Memory B cell (primary cell): ENCODE data around the gene TYW1.
"Not testable (repeated sequence)": the region's sequence is repeated elsewhere in the genome, so short reads cannot be mapped to it uniquely, and the experiment has no call there.

Experiments
- ATAC-seq: fragments of 150-1000 bp; cut with Tn5 transposase; 2 replicates; pipeline ENCODE4 v1.10.0; 2021; ENCODE audit warnings: low read depth, mild to moderate bottlenecking, moderate library complexity
- DNase-seq, 2 donors: peaks; one replicate each; pipeline ENCODE4 v3.0.0; 2022; ENCODE audit warnings: low spot score in 2 of 2
- H3K27ac Mint-ChIP-seq: one replicate; pipeline ENCODE4 v1.8.0; 2022; ENCODE audit warnings: mild to moderate bottlenecking, moderate library complexity, mixed read lengths
- H3K27me3 Mint-ChIP-seq: one replicate; pipeline ENCODE4 v1.8.0; 2022; ENCODE audit warnings: mixed read lengths
- H3K36me3 Mint-ChIP-seq: one replicate; pipeline ENCODE4 v1.8.0; 2022; ENCODE audit warnings: mild to moderate bottlenecking, mixed read lengths
- H3K4me1 Mint-ChIP-seq: one replicate; pipeline ENCODE4 v1.8.0; 2022; ENCODE audit warnings: mixed read lengths
- H3K4me3 Mint-ChIP-seq: one replicate; pipeline ENCODE4 v1.8.0; 2022; ENCODE audit warnings: mild to moderate bottlenecking, moderate library complexity, mixed read lengths
- H3K9me3 Mint-ChIP-seq: one replicate; pipeline ENCODE4 v1.8.0; 2022; ENCODE audit warnings: mixed read lengths

TYW1 gene

DNA sequence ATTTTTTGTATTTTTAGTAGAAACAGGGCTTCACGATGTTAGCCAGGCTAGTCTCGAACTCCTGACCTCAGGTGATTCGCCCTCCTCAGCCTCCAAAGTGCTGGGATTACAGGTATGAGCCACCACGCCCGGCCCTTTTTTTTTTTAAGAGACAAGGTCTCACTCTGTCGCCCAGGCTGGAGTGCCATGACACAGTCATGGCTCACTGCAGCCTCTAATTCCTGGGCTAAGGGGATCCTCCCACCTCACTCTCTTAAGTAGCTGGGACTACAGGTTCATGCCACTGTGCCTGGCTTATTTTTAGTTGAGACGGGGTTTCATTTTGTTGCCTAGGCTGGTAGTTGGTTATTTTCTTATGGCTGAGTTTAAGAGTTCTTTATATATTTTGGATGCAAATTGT is 216.4 kb downstream of the TYW1 start:
- not testable (repeated sequence) for ATAC-seq, DNase-seq, H3K27me3 Mint-ChIP-seq, H3K27ac Mint-ChIP-seq, H3K4me3 Mint-ChIP-seq
- Mint-ChIP-seq H3K4me1 (peaks cover 10% of the 10 kb centered on the region), H3K36me3 (peaks cover 31% of the 10 kb centered on the region), H3K9me3 (peaks cover 14% of the 10 kb centered on the region)

DNA sequence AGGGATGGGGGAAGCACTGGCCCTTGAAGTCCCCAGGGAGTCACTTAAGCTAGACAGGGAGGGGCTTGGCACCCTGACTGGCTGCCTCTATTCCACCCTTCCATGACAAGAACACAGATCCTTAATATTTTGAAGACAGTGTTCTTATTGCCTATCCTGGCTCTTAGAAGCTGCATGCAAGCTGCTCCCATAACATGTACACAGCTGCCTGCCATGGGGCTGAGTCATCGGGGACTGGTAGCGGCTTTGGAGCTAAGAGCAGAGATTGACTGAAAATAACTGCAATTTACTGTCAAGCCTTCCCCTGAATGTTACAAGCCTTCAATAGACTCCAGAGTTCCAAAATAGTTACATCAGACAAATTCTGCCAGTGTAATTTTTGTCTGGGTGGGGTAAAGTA is 226.9 kb downstream of the TYW1 start:
- H3K36me3 Mint-ChIP-seq, result peaks cover 27% of the 10 kb centered on the region
- H3K4me1 Mint-ChIP-seq, ATAC-seq, H3K27me3 Mint-ChIP-seq, H3K27ac Mint-ChIP-seq, H3K4me3 Mint-ChIP-seq, H3K9me3 Mint-ChIP-seq, DNase-seq: not testable (repeated sequence)

DNA sequence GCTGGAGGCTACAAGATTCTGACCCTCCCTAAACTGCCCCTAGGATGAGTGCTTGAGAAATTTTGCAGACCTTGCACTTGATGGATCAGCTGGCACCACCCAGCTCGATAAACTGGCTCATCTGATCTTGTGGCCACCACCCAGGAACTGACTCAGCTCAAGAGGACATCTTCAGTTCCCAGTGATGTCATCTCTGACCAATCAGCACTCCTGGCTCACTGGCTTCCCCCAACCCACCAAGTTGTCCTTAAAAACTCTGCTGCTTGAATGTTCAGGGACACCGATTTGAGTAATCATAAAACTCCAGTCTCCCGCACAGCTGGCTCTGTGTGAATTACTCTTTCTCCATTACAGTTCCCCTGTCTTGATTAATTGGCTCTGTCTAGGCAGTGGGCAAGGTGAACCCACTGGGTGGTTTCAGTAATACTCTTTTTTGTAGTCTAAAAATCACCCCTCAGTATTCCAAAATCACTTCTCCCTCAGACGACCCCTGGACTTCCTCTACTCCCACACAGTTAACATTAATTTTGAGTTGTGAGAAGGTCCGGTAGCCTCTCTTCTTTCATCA is 229.8 kb downstream of the TYW1 start:
- H3K36me3 Mint-ChIP-seq, result peaks cover 29% of the 10 kb centered on the region
- not testable (repeated sequence) for H3K27ac Mint-ChIP-seq, H3K9me3 Mint-ChIP-seq, DNase-seq, H3K4me3 Mint-ChIP-seq, ATAC-seq, H3K27me3 Mint-ChIP-seq, H3K4me1 Mint-ChIP-seq

DNA sequence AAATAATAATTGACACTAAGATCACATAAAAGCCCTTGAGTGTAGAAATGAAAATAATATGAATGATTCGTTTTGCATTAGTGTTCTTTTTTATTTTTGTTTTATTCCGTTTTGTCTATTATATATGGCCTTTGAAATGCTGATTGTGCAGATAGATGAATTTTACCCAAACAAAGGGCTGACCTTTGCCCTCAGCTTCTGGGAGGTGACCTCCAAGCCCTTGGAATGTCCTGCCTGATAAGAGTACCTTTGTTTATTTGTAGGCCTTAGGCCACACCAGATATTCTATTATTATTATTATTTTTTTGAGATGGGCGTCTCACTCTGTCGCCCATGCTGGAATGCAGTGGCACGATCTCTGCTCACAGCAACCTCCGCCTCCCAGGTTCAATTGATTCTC is 230.3 kb downstream of the TYW1 start:
- not testable (repeated sequence) for H3K4me3 Mint-ChIP-seq, H3K27me3 Mint-ChIP-seq, H3K4me1 Mint-ChIP-seq, ATAC-seq, H3K27ac Mint-ChIP-seq, H3K9me3 Mint-ChIP-seq, DNase-seq
- H3K36me3 Mint-ChIP-seq, result peaks cover 30% of the 10 kb centered on the region

DNA sequence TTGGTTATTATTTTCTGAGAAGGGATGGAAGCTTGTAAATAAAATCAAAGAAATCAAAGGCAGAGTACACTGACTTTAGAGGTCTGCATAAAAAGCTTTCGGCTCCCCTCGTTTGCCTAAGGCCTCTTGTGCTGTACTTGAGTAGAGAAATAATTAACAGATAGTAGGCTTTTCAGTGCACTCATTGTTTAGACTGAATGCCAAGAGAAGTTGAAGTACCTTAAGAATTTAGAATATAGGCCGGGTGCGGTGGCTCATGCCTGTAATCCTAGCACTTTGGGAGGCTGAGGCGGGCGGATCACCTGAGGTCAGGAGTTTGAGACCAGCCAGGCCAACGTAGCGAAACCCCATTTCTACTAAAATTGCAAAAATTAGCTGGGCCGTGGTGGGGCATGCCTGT is 232.4 kb downstream of the TYW1 start:
- H3K36me3 Mint-ChIP-seq, result peaks cover 19% of the 10 kb centered on the region
- not testable (repeated sequence) for H3K27ac Mint-ChIP-seq, H3K27me3 Mint-ChIP-seq, ATAC-seq, H3K9me3 Mint-ChIP-seq, H3K4me1 Mint-ChIP-seq, DNase-seq, H3K4me3 Mint-ChIP-seq

DNA sequence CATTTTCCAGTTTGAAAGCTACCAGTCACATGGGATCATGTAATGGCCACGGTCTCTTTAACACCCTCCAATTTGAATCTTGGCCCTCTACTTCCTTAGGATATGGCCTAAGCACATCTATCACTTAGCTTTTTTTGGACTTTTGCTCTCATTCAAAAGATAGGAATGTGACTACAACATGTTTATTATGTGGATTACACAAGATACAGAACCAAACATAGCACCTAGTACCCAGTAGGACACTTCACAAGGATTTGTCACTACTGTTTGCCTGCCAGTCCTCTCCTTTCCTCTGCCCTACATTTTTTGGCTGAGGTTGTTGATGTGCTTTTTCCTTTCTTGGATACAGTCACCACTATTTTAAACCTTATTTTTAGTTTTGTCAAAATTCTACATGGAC is 233.4 kb downstream of the TYW1 start:
- H3K27ac Mint-ChIP-seq, result peak overlapping the region; percentile 47
- not testable (repeated sequence) for ATAC-seq, H3K4me3 Mint-ChIP-seq, DNase-seq, H3K4me1 Mint-ChIP-seq, H3K9me3 Mint-ChIP-seq, H3K27me3 Mint-ChIP-seq
- peaks cover 19% of the 10 kb centered on the region for H3K36me3 Mint-ChIP-seq

DNA sequence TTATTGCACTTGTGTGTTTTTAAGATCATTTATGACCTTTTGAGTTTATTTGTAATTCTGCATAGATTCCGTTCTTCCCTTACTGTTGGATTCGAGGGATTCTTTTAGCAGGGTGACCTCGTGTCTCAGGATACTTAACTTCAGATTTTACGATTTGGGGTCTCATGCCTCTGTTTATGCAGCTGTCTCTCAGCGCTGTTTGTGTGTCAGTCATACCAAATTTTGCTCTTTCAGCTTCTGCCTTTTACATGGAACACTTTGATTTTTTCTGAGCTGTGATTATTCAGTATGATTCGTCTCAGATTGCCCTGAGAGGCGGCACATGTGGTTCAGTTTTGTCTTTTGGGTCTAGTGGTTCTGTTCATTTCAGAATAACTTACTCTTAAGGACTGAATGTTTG is 236.9 kb downstream of the TYW1 start:
- not testable (repeated sequence) for DNase-seq, ATAC-seq, H3K9me3 Mint-ChIP-seq, H3K4me3 Mint-ChIP-seq, H3K27me3 Mint-ChIP-seq, H3K4me1 Mint-ChIP-seq
- H3K27ac Mint-ChIP-seq, result peak overlapping the region; percentile 47
- peaks cover 25% of the 10 kb centered on the region for H3K36me3 Mint-ChIP-seq

DNA sequence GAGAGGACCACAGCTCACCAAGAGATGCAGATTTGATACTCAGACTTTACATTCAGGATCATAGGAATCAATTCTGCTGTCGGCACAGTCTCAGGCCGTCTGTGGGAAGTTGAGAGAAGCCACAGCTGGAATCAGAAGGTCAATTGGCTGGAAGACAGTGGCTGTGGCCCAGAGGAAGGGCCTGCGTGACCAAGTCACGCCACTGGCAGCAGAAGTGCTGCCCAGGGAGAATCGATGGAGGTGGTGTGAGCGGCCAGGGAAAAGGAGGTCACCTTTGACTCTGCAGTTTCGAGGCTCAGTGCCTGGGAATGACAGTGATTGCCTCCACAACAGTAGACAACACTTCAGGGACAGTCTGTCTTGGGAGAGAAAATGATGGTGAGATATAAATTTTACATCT is 239.6 kb downstream of the TYW1 start:
- peak overlapping the region; percentile 73 for H3K27ac Mint-ChIP-seq
- H3K4me1 Mint-ChIP-seq, H3K27me3 Mint-ChIP-seq, DNase-seq, H3K4me3 Mint-ChIP-seq, ATAC-seq, H3K9me3 Mint-ChIP-seq: not testable (repeated sequence)
- H3K36me3 Mint-ChIP-seq, result peaks cover 26% of the 10 kb centered on the region

DNA sequence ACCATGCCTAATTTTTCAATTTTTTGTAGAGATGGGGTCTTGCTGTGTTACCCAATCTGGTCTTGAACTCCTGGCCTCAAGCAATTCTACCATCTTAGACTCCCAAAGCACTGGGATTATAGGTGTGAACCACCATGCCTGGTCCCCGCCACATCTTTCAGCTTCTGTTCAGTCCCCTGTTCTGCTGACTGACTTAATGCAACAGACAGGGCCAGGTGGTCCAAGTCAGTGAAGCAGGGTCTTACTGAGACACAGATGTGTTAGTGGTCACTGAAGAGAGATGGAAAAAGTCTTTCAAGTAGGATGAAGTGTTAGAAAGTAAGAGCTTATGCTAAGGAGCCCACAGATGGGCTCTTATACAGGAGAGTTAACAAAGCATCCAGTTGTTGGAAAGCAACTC is 246.2 kb downstream of the TYW1 start:
- not testable (repeated sequence) for H3K27me3 Mint-ChIP-seq, H3K4me3 Mint-ChIP-seq, ATAC-seq, DNase-seq, H3K9me3 Mint-ChIP-seq, H3K4me1 Mint-ChIP-seq
- peak overlapping the region; percentile 28 for H3K27ac Mint-ChIP-seq
- H3K36me3 Mint-ChIP-seq, result peaks cover 23% of the 10 kb centered on the region

DNA sequence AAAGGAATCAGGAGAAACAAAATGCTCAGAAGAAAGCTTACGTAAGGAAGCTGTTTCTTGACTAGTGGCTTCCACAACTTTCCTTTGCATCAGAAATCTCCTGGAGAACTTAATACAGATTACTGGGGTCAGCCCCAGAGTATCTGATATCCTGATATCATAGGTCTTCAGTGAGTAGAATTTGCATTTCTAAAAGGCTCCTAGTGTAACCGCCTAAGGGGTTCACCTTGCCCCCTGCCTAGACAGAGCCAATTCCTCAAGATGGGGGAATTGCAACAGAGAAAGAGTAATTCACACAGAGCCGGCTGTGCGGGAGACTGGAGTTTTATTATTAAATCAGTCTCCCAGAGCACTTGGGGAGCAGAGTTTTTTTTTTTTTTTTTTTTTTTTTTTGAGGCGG is 251.7 kb downstream of the TYW1 start:
- H3K27ac Mint-ChIP-seq, H3K4me1 Mint-ChIP-seq, H3K27me3 Mint-ChIP-seq, H3K4me3 Mint-ChIP-seq, DNase-seq, ATAC-seq: not testable (repeated sequence)
- Mint-ChIP-seq H3K36me3 (peaks cover 18% of the 10 kb centered on the region), H3K9me3 (peaks cover 11% of the 10 kb centered on the region)

DNA sequence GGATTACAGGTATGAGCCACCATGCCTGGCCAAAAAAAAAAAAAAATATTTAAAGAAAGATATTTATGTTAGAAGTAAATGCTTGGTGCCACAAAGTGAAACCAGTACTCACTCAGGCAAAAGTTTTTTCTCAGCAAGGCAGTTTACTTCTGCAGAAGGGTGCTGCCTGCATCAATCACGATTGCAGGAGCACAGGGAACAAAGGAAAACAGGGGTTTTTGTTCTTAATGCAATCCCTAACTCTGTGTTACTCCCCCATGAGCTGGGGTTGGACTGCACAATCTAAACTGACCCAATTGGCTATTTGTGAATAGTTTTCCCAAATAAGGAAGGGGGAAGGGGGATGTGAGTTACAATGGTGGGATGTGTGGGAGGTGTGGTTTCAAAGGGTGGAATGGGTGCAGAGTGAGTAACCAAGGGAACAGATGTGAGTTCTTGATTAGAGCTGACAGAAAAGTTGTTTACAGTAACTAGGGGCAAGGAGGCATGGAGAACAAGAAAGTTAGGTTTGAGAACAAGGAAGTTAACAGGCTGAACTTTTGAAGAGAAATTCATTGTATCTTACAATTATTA is 255.4 kb downstream of the TYW1 start:
- no peak for DNase-seq
- Mint-ChIP-seq H3K27me3 (no peaks in the 10 kb centered on the region), H3K9me3 (peaks cover 11% of the 10 kb centered on the region), H3K36me3 (peaks cover 15% of the 10 kb centered on the region), H3K27ac (no peak overlapping the region), H3K4me3 (no peak overlapping the region), H3K4me1 (no peaks in the 10 kb centered on the region)
- ATAC-seq, result no peak

DNA sequence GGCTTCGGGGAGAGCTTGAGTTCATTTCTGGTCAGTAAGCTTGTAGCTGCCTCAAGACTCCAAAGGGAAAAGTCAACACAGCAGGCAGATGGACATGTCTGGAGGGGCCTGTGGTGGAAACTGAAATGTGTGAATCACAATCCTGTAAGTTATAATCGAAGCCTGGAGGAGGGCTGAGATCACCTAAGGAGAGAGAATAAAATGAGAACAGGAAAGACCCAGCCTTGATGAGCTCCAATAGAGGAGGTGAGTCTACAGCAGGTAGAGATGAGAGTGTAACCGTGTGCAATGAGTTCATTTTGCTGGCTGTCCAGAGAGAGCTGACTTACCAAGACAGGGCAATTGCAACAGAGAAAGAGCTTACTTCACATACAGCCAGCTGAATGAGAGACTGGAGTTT is 258.4 kb downstream of the TYW1 start:
- not testable (repeated sequence) for H3K4me1 Mint-ChIP-seq, H3K27ac Mint-ChIP-seq, ATAC-seq, DNase-seq, H3K4me3 Mint-ChIP-seq, H3K27me3 Mint-ChIP-seq
- Mint-ChIP-seq H3K36me3 (peaks cover 21% of the 10 kb centered on the region), H3K9me3 (peaks cover 11% of the 10 kb centered on the region)

DNA sequence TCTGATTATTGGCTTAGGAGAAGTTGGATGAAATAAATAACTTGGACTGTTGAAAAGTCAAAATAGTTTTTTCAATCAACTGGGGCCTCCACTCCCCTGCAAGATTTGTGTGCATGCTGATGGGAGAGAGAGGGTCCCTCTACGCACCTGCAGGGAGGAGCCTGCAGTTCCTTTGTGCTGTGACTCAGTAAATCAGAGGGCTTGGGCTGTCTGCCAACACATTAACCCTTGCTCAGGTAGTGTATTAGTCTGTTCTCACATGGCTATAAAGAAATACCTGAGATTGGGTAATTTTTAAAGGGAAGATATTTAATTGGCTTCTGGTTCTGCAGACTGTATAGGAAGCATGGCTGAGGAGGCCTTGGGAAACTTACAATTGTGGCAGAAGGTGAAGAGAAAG is 261.1 kb downstream of the TYW1 start:
- not testable (repeated sequence) for H3K27me3 Mint-ChIP-seq, H3K9me3 Mint-ChIP-seq

DNA sequence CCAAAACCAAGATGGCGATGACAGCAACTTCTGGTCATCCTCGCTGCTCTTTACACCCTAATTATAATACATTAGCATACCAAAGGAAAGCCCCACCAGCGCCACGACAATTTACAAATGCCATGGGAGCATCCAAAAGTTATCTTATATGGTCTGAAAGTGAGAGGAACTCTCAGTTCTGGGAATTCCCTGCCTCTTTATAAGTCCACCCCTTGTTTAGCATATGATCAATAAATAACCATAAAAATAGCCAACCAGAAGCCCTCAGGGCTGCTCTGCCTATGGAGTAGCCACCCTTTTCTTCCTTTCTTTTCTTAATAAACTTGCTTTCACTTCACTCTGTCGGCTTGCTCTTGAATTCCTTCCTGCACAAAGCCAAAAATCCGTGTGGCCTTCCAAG is 262.7 kb downstream of the TYW1 start:
- not testable (repeated sequence) for H3K27ac Mint-ChIP-seq, H3K4me3 Mint-ChIP-seq, H3K27me3 Mint-ChIP-seq, DNase-seq, H3K4me1 Mint-ChIP-seq, H3K9me3 Mint-ChIP-seq, ATAC-seq
- H3K36me3 Mint-ChIP-seq, result peaks cover 30% of the 10 kb centered on the region

More for the DNA sequence above, 261.1 kb downstream of the TYW1 start:
- H3K4me3 Mint-ChIP-seq, ATAC-seq, H3K4me1 Mint-ChIP-seq, DNase-seq, H3K27ac Mint-ChIP-seq: not testable (repeated sequence)
- H3K36me3 Mint-ChIP-seq, result peaks cover 24% of the 10 kb centered on the region

DNA sequence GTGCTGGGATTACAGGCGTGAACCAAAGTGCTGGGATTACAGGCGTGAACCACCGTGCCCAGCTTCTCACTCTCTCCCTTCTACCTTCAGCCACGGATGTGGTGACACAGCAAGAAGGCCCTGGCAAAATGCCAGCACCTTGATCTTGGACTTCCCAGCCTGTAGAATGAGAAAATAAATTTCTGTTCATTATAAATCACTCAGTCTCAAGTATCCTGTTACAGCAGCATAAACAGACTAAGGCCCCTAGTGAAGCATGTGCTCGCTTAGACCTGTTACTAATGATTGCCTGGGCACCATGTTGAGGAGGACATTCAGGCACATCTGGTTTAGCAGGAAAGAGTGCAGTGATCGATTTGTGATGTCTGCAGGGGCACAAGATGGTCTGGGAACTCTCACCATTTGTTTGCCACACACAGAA is 263.5 kb downstream of the TYW1 start:
- not testable (repeated sequence) for H3K9me3 Mint-ChIP-seq, H3K4me1 Mint-ChIP-seq, H3K4me3 Mint-ChIP-seq, ATAC-seq, DNase-seq, H3K27ac Mint-ChIP-seq, H3K27me3 Mint-ChIP-seq
- peaks cover 31% of the 10 kb centered on the region for H3K36me3 Mint-ChIP-seq
